Adrenal gland (tissue), 12 donors: ENCODE data around the gene TMEM185A. TPM values are rescaled to one million over a fixed set of nuclear protein-coding genes. Genes with fewer than 3 reads are reported as not detected.
"Not testable (repeated sequence)": the region's sequence is repeated elsewhere in the genome, so short reads cannot be mapped to it uniquely, and the experiment has no call there.

Experiments used
- DNase-seq, 7 donors: peaks; one replicate each; pipeline ENCODE4 v3.0.0-alpha.2; 2019 to 2020
- H3K27ac ChIP-seq, 5 donors: fragments of 200-600 bp; sonication (generic) in 4 of 5; 1 replicate in 3 of 5; 2 replicates in 2 of 5; pipeline versions ENCODE4 v1.5.1 to v1.8.0; 2016 to 2020; ENCODE audit warnings: mild to moderate bottlenecking in 1 of 5
- H3K27me3 ChIP-seq: fragments of 200-600 bp; 2 replicates; pipeline ENCODE4 v1.8.0; 2021
- H3K36me3 ChIP-seq, 2 donors: fragments of 200-600 bp; replicated peaks in 1 of 2; 1 replicate in 1 of 2; 2 replicates in 1 of 2; pipeline versions ENCODE4 v1.5.1 to v1.8.0; 2018 to 2022
- H3K4me1 ChIP-seq, 2 donors: fragments of 200-600 bp; replicated peaks in 1 of 2; 1 replicate in 1 of 2; 2 replicates in 1 of 2; pipeline versions ENCODE4 v1.5.1 to v1.8.0; 2018 to 2021
- H3K4me3 ChIP-seq, 4 donors: fragments of 200-600 bp; sonication (generic) in 3 of 4; one replicate each; pipeline ENCODE4 v1.5.1; 2016 to 2018
- H3K9me3 ChIP-seq, 3 donors: fragments of 200-600 bp; sonication (generic) in 1 of 3; replicated peaks in 1 of 3; 1 replicate in 2 of 3; 2 replicates in 1 of 3; pipeline versions ENCODE4 v1.5.1 to v1.8.0; 2016 to 2021
- CTCF ChIP-seq, 6 experiments: fragments of 450-650 bp in 4 of 6; fragments of 200-600 bp in 2 of 6; sonication (generic) in 1 of 6; IDR thresholded peaks; 1 replicate in 5 of 6; 2 replicates in 1 of 6; pipeline versions ENCODE4 v1.5.1 to v1.8.0; 2016 to 2021; ENCODE audit warnings: antibody characterized with exemption in 6 of 6, mild to moderate bottlenecking in 2 of 6, moderate library complexity in 1 of 6
- POLR2A ChIP-seq, 2 donors: fragments of 450-650 bp; IDR thresholded peaks; one replicate each; pipeline ENCODE4 v1.6.1; 2017; ENCODE audit warnings: antibody characterized with exemption in 2 of 2, mild to moderate bottlenecking in 2 of 2, moderate library complexity in 1 of 2
- WGBS, 4 donors: extraction: QIAGEN DNeasy Blood & Tissue Kit in 2 of 4; methylation state at CpG; one replicate each; pipeline versions ENCODE4 v1.1.5 to v1.1.7; 2013 to 2017; 5-methylcytosine and 5-hydroxymethylcytosine counted together
- intact Hi-C, 2 donors: fragments of 100-400 bp; cut with DNase I; formaldehyde crosslinking; loops; one replicate each; pipeline versions ENCODE4 v1.14.1 to v1.15.0; 2022 to 2023
- polyA plus RNA-seq, 3 donors: library from polyadenylated mRNA; stranded (reverse); fragments of 200-250 nt in 2 of 3; fragments of 350-450 nt in 1 of 3; fragmentation: Illumina TruSeq in 1 of 3; extraction: RNeasy Lipid Tissue Mini Kit (QIAGEN cat#74804) in 1 of 3; gene quantifications; one replicate each; pipeline ENCODE4 v1.2.3, GENCODE V29; 2013 to 2014
- total RNA-seq, 9 donors: library from RNA; depleted of rRNA in 4 of 9; stranded (reverse); fragments of >200 nt in 4 of 9; fragments of 120-200 nt in 1 of 9; fragmentation: NEBNext Ultra II Directional in 1 of 9; extraction: Animal tissue kit (Norgen Biotek cat#: 25700) in 1 of 9; gene quantifications; one replicate each; pipeline versions ENCODE4 v1.1.0 to v1.2.4, GENCODE V29; 2013 to 2023
- donor health status: healthy with polysubstance abuse.
- donor health status: Bipolar disorder and iron deficiency.
- donor health status: DM: yes; HTN: yes; CAD: no.
- donor health status: DM: no; HTN: no; CAD: no.
- donor health status: DM: no; HTN: no; CAD: no.
- donor health status: DM: yes; HTN: yes; CAD: no.

TMEM185A gene
- total and polyA plus RNA-seq, 12 donors = 14.8 to 38.0 (median 18.8) TPM

GRCh38 chrX:149585631-149586030 is 46.0 kb downstream of the TMEM185A start:
- 74 to 91% (median 88%) methylated on average over 5 to 6 of the region's 17 CpGs; no CpG with 5 or more reads in 1 of the 4 donors for WGBS, 4 donors
- H3K36me3 ChIP-seq, H3K27ac ChIP-seq, intact Hi-C loops, H3K4me1 ChIP-seq, H3K4me3 ChIP-seq, H3K27me3 ChIP-seq, H3K9me3 ChIP-seq, DNase-seq: not testable (repeated sequence)

- H3K36me3 ChIP-seq, DNase-seq, H3K4me1 ChIP-seq, H3K4me3 ChIP-seq, H3K9me3 ChIP-seq, H3K27ac ChIP-seq, intact Hi-C loops, H3K27me3 ChIP-seq: not testable (repeated sequence)
- WGBS, 4 donors = no CpG with 5 or more reads among the region's 1 CpG
Observed at GRCh38 chrX:149573456-149573855, 58.1 kb downstream of the TMEM185A start.

- H3K4me3 ChIP-seq = no peak overlapping the region
- H3K27ac ChIP-seq = no peak overlapping the region
- peaks cover 10% of the 10 kb centered on the region for H3K27me3 ChIP-seq
- no peaks in the 10 kb centered on the region for H3K36me3 ChIP-seq
- intact Hi-C loops = no loop called here
- no peaks in the 10 kb centered on the region for H3K4me1 ChIP-seq
- H3K9me3 ChIP-seq = no peaks in the 10 kb centered on the region
- TF ChIP-seq CTCF (IDR thresholded peaks at IDR 0.05) (no peak), POLR2A (IDR thresholded peaks at IDR 0.05) (no peak)
- 39 to 50% (median 47%) methylated on average over 1 of the region's 1 CpG for WGBS, 4 donors
- DNase-seq = no peak
Observed at GRCh38 chrX:149572743-149573142, 58.8 kb downstream of the TMEM185A start.

GRCh38 chrX:149571770-149572169 is 59.8 kb downstream of the TMEM185A start:
- TF ChIP-seq CTCF (IDR thresholded peaks at IDR 0.05) (no peak), POLR2A (IDR thresholded peaks at IDR 0.05) (no peak)
- Histone ChIP-seq H3K27ac (no peak overlapping the region), H3K9me3 (no peaks in the 10 kb centered on the region), H3K27me3 (peaks cover 10% of the 10 kb centered on the region), H3K4me3 (no peak overlapping the region), H3K4me1 (no peaks in the 10 kb centered on the region), H3K36me3 (no peaks in the 10 kb centered on the region)
- 65 to 87% (median 75%) methylated on average over 7 of the region's 7 CpGs for WGBS, 4 donors
- DNase-seq = no peak
- intact Hi-C loops = no loop called here

GRCh38 chrX:149570668-149571067 is 60.9 kb downstream of the TMEM185A start:
- intact Hi-C loops = no loop called here
- WGBS, 4 donors = 54 to 70% (median 59%) methylated on average over 6 of the region's 6 CpGs
- TF ChIP-seq POLR2A (IDR thresholded peaks at IDR 0.05) (no peak), CTCF (IDR thresholded peaks at IDR 0.05) (no peak)

More at GRCh38 chrX:149570668-149571067, 60.9 kb downstream of the TMEM185A start:
- Histone ChIP-seq H3K36me3 (no peaks in the 10 kb centered on the region), H3K4me3 (no peak overlapping the region), H3K27ac (no peak overlapping the region), H3K27me3 (peaks cover 10% of the 10 kb centered on the region), H3K9me3 (no peaks in the 10 kb centered on the region), H3K4me1 (no peaks in the 10 kb centered on the region)
- no peak for DNase-seq
